Measurements from ENCODE around the gene ASXL2.
"Not testable (repeated sequence)": the region's sequence is repeated elsewhere in the genome, so short reads cannot be mapped to it uniquely, and the experiment has no call there.

ASXL2 gene

GRCh38 chr2:25831746-25832449 is 46.4 kb downstream of the ASXL2 start:
- no peak for DNase-seq

- no peak for DNase-seq
Measured at GRCh38 chr2:25829828-25830227, 48.5 kb downstream of the ASXL2 start.

- DNase-seq = no peak
Measured at GRCh38 chr2:25829377-25829704, 48.9 kb downstream of the ASXL2 start.

GRCh38 chr2:25828532-25829376 is 49.5 kb downstream of the ASXL2 start:
- not testable (repeated sequence) for DNase-seq

GRCh38 chr2:25825238-25825637 is 53.0 kb downstream of the ASXL2 start:
- DNase-seq = no peak

GRCh38 chr2:25824718-25825117 is 53.6 kb downstream of the ASXL2 start:
- DNase-seq = no peak

- DNase-seq = no peak
Measured at GRCh38 chr2:25824216-25824615, 54.1 kb downstream of the ASXL2 start.

- no peak for DNase-seq
Measured at GRCh38 chr2:25822190-25823117, 55.8 kb downstream of the ASXL2 start.

GRCh38 chr2:25821225-25822056 is 56.8 kb downstream of the ASXL2 start:
- no peak for DNase-seq

GRCh38 chr2:25819597-25820039 is 58.7 kb downstream of the ASXL2 start:
- DNase-seq = no peak

- DNase-seq = no peak
Measured at GRCh38 chr2:25817630-25818029, 60.7 kb downstream of the ASXL2 start.

GRCh38 chr2:25817006-25817405 is 61.3 kb downstream of the ASXL2 start:
- DNase-seq = no peak

- no peak for DNase-seq
Measured at GRCh38 chr2:25816249-25816648, 62.0 kb downstream of the ASXL2 start.

- DNase-seq = no peak
Measured at GRCh38 chr2:25814681-25815080, 63.6 kb downstream of the ASXL2 start.

GRCh38 chr2:25810428-25810827 is 67.9 kb downstream of the ASXL2 start:
- no peak for DNase-seq

- DNase-seq = no peak
Measured at GRCh38 chr2:25809646-25810045, 68.6 kb downstream of the ASXL2 start.

GRCh38 chr2:25808006-25808383 is 70.3 kb downstream of the ASXL2 start:
- DNase-seq = no peak

- no peak for DNase-seq
Measured at GRCh38 chr2:25806941-25807340, 71.3 kb downstream of the ASXL2 start.

GRCh38 chr2:25805987-25806386 is 72.3 kb downstream of the ASXL2 start:
- no peak for DNase-seq

- no peak for DNase-seq
Measured at GRCh38 chr2:25804338-25804737, 73.9 kb downstream of the ASXL2 start.

- no peak for DNase-seq
Measured at GRCh38 chr2:25799301-25799700, 79.0 kb downstream of the ASXL2 start.
